Pulmonary artery endothelial cell (primary cell): Measurements from ENCODE around the gene LRCOL1. TPM values are rescaled to one million over a fixed set of nuclear protein-coding genes. Genes with fewer than 3 reads are reported as not detected.

Source experiments
- DNase-seq: peaks from one replicate; pipeline ENCODE4 v3.0.0-alpha.2; 2011; ENCODE audit warnings: low read depth, low spot score
- total RNA-seq: library from RNA; depleted of rRNA; stranded (reverse); fragments of >200 nt; gene quantifications from 2 replicates; pipeline ENCODE4 v1.2.3, GENCODE V29; 2014

LRCOL1 gene
- total RNA-seq: 0.14 TPM in 1 of 2 replicates, not detected in the other

- no peak for DNase-seq
Measured at GRCh38 chr12:132610051-132610759, at the start of gene LRCOL1. Gene LRCOL1, minus strand, starts transcription at chr12:132610582. Its CDS starts 4,331 bp downstream, at chr12:132606251.

DNA sequence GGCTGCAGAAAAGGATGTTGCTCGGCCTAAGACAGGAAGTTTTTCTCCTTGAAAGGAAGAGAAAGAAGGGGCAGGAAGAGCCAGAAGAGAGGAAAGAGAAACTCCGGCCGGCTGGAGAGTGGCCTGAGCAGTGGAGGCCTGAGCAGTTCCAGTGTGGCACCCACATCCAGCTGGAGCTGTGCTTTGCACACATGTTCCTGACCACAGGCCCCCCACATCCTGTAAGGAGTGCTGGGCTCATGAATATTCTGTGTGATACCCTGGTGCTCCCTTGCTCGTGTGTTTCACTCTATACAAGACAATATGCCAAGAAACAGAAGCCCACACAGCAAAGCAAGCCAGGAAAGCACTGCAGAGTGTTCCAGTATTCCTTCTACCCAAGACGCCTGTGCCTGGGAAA lies 49.7 kb upstream of the LRCOL1 start:
- DNase-seq: no peak

- no peak for DNase-seq
Measured at GRCh38 chr12:132659146-132659545, 48.8 kb upstream of the LRCOL1 start.

GRCh38 chr12:132658149-132658894 lies 47.9 kb upstream of the LRCOL1 start:
- no peak for DNase-seq

- no peak for DNase-seq
Measured at GRCh38 chr12:132657004-132657727, 46.8 kb upstream of the LRCOL1 start.

DNA sequence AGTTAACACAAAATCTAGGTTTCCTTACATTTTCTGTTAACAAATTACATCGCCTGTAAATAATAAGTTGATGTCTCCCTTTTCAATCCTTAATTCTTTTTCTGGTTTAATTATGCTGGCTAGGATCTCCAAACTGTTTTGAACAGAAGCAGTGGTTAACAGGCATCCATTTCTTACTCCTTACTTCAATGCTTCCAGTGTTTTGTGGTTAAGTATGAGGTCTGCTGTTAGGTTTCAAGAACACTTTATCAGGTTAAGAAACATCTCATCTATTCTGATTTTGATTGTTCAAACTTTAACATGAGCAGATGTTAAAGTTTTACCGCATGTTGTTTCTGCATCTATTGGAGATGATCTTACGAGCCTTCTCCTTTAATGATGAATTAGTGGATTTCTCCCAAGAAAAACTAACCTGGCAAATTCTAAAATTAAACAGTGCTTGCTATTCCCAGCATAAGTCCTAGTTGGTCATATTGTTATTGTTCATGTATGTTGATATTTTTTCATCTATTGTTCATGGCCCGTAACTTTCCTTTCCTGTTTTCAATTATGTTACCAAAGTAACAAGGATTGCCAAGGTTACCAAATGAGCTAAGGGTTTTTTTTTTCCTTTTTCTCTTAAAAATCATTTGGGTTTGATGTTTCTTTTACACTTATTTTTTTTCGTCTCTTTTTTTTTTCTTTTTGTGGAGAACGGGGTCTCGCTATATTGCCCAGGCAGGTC lies 43.3 kb upstream of the LRCOL1 start:
- DNase-seq: peak; percentile 63

- DNase-seq: no peak
Measured at GRCh38 chr12:132651444-132652100, 41.2 kb upstream of the LRCOL1 start.

- no peak for DNase-seq
Measured at GRCh38 chr12:132649226-132649945, 39.0 kb upstream of the LRCOL1 start.

- no peak for DNase-seq
Measured at GRCh38 chr12:132648616-132649225, 38.3 kb upstream of the LRCOL1 start.

GRCh38 chr12:132647858-132648257 lies 37.5 kb upstream of the LRCOL1 start:
- no peak for DNase-seq

DNA sequence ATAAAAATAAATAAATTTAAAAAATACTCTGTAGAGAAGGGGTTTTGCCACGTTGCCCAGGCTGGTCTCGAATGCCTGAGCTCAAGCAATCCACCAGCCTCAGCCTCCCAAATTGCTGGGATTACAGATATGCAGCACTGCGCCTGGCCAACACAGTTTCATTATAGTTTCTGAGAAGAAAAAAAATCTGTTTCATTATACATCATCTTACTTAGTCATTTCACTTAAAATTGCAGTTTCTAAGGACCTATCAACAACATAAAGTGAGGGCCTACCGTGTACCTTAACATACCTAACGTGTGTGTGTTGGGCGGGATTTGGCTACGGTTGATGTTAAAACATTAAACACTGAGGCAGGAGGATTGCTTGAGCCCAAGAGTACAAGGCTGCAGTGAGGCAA lies 36.5 kb upstream of the LRCOL1 start:
- DNase-seq: no peak

DNA sequence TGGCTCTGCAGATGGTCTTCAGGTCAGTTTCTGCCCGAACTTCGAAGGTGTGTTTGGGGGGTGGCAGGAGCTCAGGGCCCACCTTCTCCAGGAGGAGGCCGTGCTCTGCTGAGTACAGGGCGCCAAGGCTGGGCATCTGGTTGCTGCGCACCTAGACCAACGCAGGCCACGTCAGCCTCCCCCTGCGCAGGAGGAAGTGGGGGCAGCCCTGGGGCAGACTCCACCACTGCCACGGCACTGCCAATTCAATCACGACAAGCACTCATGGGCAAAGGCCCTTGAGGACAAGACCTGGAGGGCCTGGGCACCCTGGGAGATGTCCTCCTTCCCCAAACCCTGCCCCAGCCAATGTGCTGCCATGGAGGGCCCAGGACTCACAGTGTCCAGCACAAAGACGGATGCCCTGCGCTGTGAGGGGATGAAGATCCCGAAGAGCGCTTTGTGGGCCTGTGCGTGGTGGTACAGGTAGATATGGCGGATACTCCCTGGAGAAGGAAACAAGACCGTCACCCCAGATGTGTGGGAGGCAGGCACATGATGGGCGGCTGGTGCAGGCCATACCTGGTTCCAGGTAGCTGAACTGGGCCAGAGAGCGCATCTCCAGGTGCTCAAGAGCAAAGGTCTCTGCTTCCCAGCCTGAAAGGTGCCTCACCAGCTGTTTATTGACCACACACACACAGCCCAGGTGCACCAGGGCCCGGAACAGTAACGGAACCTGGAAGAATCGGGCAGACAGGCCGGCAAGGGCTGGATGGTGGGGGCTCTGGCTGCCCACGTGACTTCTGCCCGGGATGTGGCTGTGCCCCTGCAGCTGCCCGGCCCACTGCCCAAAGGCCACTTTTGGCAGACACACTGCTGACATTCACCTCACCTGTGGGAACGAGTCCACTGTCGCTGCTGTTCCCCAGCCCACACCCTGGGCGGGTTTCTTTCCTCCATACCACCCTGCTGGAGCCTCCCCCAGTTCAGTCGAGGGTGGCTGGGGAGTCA lies 32.8 kb upstream of the LRCOL1 start:
- DNase-seq: no peak

GRCh38 chr12:132641811-132642650 lies 31.6 kb upstream of the LRCOL1 start:
- no peak for DNase-seq

- DNase-seq: no peak
Measured at GRCh38 chr12:132640936-132641335, 30.6 kb upstream of the LRCOL1 start.

- DNase-seq: no peak
Measured at GRCh38 chr12:132639956-132640520, 29.7 kb upstream of the LRCOL1 start.

GRCh38 chr12:132638541-132639408 lies 28.4 kb upstream of the LRCOL1 start:
- DNase-seq: no peak
